Stimulated activated CD8-positive, alpha-beta memory T cell treated with anti-CD3 and anti-CD28 coated beads, Interleukin-12 subunit alpha, Interleukin-12 subunit beta, amount 100 ng/mL, for 24 hours (primary cell): ENCODE results near the gene CERS2.
"Not testable (repeated sequence)": the region's sequence is repeated elsewhere in the genome, so short reads cannot be mapped to it uniquely, and the experiment has no call there.

Experiments used
- DNase-seq: peaks from one replicate; pipeline ENCODE4 v3.0.0-alpha.2; 2020; ENCODE audit errors: extremely low read depth

Gene CERS2

DNA sequence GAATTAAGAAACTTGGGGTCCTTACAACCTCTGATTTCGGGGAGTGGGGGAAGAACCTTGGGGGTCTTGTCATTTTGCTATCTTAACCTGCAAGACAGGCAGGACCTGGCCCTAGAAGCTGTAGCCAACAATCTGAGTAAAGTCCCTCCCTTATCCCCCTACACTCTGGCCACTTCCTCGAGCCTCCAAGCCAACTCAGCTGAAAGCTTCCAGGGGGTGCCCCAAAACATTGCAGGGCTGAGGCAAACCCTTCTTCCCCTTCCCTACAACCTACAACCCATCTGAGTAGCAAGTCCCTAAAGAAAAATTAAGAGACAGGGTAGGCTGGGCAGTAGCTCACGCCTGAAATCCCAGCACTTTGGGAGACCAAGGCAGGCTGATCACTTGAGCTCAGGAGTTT lies 5.0 kb downstream of the CERS2 start:
- DNase-seq: no peak

DNA sequence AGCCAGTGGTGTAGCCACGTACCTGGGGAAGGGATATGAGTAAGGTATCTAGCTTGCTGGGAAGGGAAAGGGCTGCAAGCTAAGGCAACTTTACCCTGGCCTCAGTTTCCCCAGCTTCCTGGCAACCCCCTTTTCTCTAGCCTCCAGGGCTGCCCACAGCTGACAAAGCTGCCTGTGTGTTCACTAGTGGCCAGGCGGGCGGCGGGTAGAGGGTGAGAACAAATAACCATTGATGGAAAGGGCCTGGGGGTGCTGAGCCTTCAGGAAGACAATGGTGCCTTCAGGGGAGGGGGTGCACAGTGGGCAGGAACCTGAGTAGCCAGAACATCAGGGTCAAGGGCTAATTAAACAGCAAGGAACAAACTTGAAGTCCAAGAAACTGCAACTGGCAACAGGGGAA lies 6.1 kb downstream of the CERS2 start:
- DNase-seq: no peak

DNA sequence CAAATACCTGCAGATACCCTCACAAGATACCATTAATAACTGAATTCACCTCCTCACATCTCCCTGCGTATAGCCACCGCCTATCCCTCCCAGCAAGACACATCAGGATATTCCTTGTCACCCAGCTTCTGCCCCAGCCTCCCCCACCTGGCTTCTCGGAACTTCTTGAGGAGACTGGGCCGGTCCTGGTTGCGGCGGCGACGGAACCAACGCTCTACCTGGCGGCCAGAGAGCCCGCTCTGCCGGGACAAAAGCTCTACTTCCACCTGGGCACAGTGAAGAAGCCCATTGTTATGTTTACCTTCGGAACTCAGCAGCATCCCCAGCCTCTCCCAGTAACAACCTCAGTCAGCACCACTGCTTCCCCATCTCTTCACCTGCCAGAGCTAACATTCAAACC lies 6.7 kb downstream of the CERS2 start:
- no peak for DNase-seq

DNA sequence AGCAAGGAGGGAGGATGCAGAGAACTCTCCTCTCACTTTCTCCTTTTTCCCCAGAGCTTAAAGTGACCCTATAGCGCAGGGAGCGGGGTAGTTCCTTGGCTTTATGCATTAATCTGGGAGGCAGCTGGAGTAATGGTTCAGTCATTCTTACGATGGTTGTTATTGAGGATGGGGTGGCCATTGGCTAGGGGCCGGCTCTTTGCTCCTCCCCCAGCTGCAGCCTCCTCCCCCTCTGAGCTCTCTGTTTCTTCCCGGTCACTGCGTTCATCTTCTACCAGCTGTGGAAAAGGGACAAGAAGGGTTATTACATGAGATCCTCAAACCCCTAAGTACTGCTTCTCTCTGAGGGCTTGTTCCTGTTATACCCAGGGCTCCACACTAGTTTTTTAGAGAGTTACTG lies 8.6 kb downstream of the CERS2 start:
- DNase-seq: no peak

DNA sequence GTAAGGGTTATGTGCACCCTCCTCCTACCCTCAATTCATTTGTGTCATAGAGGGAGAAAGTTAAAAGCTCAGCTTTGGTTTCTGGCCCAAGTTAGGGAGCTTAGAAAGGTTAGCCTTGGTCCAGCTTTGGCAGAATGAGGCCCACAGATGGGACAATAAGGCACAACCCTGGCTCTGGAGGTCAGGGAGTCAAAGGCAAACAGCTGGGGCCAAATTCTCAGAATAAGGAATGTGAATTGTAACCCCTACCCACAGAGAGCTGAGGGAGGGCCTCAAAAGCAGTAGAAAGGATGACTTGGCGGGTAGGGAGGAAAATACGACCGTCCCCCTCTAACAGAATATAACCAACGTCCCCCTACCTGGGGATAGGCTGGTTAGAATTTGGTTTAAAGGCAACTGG lies 9.0 kb downstream of the CERS2 start:
- no peak for DNase-seq

DNA sequence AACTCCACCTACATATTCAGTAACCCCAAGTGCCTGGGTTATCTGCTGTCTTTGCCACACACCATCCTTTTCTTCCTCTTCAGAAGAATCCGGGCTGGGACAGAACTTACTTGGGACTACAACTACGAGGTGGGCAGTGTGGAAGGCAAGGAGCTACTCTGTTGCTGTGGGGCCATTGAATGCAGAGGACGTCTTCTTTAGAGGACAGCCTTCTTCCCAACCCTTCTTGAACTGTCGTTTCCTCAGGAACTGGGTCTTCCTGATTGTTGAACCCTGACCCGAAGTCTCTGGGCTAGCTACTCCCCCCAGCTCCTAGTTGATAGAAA lies 10.5 kb downstream of the CERS2 start:
- no peak for DNase-seq

DNA sequence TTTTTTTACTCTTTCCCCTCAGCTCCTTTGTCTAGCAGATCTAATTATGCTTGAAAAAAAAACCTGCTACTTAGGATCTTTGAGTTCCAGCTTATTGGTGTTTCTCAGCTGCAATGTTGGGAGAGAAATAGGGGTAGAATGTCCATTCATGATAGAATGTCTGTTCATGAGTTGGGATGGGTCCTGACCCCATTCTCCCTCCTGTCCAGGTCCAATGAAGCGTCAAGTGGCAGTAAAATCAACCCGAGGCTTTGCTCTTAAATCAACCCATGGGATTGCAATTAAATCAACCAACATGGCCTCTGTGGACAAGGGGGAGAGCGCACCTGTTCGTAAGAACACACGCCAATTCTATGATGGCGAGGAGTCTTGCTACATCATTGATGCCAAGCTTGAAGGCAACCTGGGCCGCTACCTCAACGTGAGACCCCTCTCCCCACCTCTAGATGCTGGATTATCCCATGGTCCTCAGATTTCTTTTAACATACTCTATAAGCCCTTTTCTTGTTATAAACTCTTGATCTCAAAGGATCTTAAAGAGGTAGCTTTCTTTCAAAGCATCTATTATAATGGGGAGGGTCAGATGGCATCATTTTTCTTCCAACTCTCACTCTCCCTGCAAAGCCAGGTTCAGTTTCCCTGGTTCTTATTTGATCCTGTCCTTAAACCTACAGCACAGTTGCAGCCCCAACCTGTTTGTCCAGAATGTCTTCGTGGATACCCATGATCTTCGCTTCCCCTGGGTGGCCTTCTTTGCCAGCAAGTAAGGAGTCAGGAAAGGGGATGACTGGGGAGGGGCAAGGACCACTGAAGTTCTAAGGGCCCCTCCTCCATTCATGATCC lies 11.1 kb downstream of the CERS2 start:
- DNase-seq: no peak

DNA sequence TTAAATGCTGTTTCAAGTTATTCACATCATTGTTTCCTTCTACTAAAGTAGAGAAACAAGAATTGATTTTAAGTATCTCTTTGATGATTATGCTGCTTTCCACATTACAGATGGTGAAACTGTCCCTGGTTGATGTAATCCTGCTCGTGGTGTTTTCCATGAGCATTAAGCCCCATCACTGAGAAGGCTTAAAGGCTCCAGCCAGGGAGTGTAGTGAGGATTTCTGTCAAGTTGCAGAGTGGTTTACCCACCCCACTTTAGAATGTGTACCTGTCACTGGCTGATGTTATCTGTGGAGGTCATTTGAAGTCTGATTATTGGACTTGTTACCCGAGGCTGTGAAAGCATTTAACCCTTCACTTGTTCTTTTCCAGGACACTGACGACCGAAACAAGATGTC lies 12.9 kb downstream of the CERS2 start:
- DNase-seq: no peak

DNA sequence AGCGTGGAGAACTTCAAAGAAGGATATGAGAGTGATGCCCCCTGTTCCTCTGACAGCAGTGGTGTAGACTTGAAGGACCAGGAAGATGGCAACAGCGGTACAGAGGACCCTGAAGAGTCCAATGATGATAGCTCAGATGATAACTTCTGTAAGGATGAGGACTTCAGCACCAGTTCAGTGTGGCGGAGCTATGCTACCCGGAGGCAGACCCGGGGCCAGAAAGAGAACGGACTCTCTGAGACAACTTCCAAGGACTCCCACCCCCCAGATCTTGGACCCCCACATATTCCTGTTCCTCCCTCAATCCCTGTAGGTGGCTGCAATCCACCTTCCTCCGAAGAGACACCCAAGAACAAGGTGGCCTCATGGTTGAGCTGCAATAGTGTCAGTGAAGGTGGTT lies 14.0 kb downstream of the CERS2 start:
- DNase-seq: no peak

DNA sequence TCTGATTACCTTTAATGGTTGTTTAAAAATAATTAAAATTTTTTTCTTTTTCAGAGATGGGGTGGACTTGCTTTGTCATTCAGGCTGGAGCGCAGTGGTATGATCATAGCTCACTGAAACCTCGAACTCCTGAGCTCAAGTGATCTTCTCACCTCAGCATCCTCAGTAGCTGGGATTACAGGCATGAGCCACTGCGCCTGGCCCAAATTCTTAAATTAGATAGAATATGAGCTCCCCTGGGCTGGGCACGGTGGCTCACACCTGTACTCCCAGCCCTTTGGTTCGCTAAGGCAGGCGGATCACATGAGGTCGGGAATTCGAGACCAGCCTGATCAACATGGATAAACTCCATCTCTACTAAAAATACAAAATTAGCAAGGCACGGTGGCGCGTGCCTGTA lies 17.0 kb downstream of the CERS2 start:
- no peak for DNase-seq

DNA sequence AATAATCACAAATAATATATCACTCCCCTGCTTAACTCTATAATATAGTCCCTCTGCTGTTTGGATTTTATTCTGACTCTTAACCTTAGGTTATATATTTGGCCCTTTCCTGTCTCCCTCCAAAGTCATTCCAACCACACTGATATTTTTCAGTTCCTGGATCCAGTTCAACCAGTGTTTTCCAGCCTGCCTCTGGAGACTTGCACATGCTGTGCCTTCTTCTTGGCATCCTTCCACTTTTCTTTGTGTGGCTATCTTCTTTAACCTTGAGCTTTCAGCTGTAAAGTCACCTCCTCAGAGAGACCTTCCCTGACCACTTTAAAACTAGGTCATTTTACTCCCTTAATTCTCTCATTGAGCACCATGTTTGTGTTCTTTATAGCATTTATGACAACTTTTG lies 19.4 kb downstream of the CERS2 start:
- DNase-seq: no peak

DNA sequence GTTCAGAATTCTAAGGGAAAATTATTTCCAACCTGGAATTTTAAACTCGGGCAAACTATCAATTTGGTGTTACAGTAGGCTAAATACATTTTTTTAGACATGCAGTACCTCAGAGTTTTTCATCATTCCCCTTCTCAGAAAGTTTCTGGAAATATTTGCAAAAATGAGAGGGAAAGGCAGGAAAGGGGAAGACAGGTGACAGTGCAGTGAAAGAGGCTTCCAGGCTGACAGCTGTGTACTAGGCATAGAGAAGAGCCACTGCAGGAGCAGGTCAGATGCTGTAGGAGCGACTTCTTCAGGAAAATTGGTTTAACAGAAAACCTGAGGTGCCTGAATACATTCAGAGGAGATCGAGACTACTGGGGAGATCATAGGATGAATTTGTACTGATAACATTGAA lies 19.9 kb downstream of the CERS2 start:
- DNase-seq: no peak

DNA sequence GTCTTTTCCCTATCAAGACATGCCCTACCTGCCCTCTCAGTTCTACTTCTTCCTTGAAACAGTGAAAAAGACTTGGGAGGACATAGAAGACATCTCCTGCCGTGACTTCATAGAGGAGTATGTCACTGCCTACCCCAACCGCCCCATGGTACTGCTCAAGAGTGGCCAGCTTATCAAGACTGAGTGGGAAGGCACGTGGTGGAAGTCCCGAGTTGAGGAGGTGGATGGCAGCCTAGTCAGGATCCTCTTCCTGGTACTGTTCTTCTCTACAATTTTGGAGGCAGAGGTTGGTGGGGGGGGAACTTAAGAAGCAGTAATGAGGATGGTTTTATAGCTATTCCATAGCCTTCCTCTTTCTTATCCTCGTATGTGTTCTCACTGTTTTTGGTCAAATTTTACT lies 29.8 kb downstream of the CERS2 start:
- no peak for DNase-seq

DNA sequence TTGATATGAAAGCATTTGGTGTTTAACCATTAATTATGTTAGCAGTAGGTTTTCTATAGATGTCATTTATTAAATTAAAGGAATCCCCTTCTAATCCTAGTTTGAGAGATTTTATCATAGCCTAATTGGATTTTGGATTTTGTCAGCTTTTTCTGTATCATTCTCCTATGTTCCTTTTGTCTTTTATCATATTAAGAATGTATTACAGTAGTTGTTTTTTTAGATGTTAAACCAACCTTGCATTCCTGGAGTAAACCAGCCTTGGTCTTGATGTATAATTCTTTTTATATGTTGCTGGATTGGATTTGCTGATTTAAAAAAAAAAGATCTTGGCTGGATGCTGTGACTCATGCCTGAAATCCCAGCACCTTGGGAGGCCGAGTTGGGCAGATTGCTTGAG lies 42.9 kb downstream of the CERS2 start:
- DNase-seq: no peak

DNA sequence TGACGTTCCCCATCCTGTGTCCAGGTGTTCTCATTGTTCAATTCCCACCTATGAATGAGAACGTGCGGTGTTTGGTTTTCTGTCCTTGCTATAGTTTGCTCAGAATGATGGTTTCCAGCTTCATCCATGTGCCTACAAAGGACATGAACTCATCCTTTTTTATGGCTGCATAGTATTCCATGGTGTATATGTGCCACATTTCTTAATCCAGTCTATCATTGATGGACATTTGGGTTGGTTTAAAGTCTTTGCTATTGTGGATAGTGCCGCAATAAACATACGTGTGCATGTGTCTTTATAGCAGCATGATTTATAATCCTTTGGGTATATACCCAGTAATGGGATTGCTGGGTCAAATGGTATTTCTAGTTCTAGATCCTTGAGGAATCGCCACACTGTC lies 45.9 kb downstream of the CERS2 start:
- not testable (repeated sequence) for DNase-seq

DNA sequence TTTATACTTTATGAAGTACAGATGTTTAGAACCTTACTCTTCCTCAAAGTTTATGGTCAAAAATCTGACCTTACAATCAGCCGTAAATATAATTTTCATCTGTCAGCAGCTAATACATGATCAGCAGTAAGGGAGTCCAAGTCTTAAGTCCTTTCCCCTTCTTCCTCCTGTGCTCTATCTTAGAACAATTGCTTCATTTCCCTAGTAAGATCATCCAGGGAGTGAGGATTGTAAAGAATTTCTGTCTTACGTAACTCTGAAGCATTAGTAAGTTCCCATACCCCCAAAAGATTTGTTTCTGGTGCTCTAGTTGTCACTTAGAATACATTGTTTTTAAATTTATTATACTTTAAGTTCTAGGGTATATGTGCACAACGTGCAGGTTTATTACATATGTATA lies 46.3 kb downstream of the CERS2 start:
- DNase-seq: no peak

DNA sequence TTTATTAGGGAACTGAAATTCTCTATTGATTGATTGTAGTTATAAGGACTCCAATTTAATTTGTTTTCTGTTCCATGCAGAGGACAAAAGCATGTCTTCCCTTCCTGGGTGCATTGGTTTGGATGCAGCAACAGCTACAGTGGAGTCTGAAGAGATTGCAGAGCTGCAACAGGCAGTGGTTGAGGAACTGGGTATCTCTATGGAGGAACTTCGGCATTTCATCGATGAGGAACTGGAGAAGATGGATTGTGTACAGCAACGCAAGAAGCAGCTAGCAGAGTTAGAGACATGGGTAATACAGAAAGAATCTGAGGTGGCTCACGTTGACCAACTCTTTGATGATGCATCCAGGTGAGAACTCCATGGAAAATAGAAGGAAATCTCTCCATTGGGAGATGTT lies 47.0 kb downstream of the CERS2 start:
- DNase-seq: no peak

DNA sequence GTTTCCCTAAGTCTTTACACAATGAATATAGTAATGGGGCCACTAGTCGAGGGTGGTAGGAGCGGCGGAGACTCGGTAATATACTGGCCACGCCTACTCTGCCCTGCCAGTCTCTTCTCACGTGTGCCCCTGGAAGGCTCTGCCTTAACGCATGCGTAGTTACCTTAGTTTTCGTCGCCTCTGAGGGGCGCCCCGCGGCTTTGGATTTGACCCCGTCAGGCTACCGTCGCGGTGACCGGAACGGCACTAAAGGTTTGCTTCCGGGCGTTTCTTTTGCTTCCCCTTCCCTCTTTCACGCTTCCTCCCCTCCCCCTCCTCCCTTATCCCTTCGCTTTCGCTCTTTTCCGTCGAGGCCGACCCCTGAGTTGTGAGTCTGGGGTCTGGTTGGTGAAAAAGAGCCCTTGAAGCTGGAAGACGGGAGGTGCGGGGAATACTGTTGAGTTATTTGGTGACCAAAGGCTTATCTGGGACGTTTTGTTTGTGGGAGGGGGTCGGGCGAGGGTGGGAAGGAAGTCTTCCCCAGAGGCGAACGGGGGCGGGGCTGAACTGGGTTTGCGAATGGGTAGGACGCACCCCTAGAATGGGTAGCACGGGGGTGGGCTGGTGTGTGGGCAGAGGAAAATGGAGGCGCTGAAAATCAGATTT lies 48.4 kb downstream of the CERS2 start, which contains the start of gene SETDB1:
TSS of gene SETDB1 (plus strand) at position 267 of the 645 bp plus-strand sequence. CDS start 1,352 bp downstream, outside the sequence.
- peak; percentile 88 for DNase-seq

DNA sequence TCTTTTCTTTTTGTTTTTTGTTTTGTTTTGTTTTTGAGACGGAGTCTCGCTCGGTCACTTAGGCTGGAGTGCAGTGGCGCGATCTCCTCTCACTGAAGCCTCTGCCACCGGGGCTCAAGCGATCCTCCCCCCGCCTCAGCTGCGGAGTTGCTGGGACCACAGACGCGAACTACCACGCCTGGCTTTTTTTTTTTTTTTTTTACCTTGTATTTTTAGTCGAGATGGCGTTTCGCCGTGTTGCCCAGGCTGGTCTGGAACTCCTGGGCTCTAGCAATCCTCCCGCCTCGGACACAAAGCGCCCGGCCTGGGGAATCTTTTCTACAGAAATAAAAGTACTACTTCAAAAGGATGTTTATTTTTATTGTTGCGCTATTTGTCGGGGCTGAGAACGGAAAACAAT lies 49.6 kb downstream of the CERS2 start:
- no peak for DNase-seq

DNA sequence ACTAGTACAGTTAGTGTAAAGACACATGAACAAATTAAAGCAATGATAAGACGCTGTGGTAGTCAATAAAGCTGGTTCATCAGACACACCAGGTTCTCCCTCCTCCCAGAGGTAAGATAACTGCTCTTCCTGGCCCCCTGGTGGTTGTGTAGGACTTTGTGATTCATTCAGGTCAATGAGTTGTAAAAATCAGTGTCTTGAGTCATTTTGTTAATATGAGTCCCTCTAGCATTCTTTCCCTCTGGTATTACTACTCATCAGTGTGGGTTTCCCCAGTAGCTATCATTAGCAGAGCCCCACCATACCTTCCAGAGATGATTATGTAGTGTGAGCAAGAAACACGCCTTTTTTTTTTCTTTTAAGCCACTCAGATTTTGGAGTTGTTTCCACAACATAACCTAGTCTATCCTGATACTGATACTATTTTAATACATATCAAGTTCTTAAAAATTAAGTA lies 52.1 kb downstream of the CERS2 start:
- DNase-seq: peak; percentile 65

DNA sequence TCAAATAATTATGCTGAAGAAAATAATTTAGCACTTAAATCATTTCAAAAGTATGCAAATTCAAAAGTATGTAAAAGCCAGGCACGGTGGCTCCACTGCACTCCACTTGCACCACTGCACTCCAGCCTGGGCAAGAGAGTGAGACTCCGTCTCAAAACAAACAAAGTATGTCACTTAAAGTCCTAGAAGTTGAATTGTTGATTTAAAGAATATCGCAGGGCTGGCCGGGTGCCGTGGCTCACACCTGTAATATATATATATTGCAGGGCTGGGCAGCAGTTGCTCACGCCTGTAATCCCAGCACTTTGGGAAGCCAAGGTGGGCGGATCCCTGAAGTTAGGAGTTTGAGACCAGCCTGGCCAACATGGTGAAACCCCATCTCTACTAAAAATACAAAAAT lies 57.2 kb downstream of the CERS2 start:
- DNase-seq: no peak
